Muscle layer of duodenum (tissue), 2 donors: ENCODE measurements around the gene GUCY2D.
"Not testable (repeated sequence)": the region's sequence is repeated elsewhere in the genome, so short reads cannot be mapped to it uniquely, and the experiment has no call there.

Experiments used
- H3K27ac ChIP-seq: one replicate; pipeline ENCODE4 v1.7.0; 2013; ENCODE audit warnings: mild to moderate bottlenecking, low read length
- H3K27me3 ChIP-seq: one replicate; pipeline ENCODE4 v1.7.0; 2013; ENCODE audit warnings: low read depth, mild to moderate bottlenecking, control low read depth, low read length
- H3K36me3 ChIP-seq, 2 donors: one replicate each; pipeline ENCODE4 v1.7.0; 2013; ENCODE audit warnings: low read length in 2 of 2, control low read depth in 1 of 2, mild to moderate bottlenecking in 1 of 2; ENCODE audit not compliant: insufficient read depth in 2 of 2, control insufficient read depth in 1 of 2
- H3K4me1 ChIP-seq, 2 donors: one replicate each; pipeline ENCODE4 v1.7.0; 2013; ENCODE audit warnings: low read length in 2 of 2, mild to moderate bottlenecking in 2 of 2, control low read depth in 1 of 2, moderate library complexity in 1 of 2; ENCODE audit not compliant: insufficient read depth in 2 of 2, control insufficient read depth in 1 of 2
- H3K4me3 ChIP-seq, 2 donors: one replicate each; pipeline ENCODE4 v1.7.0; 2013; ENCODE audit warnings: low read length in 2 of 2, low read depth in 1 of 2, mild to moderate bottlenecking in 1 of 2
- H3K9me3 ChIP-seq, 2 donors: one replicate each; pipeline ENCODE4 v1.7.0; 2013; ENCODE audit warnings: low read length in 2 of 2, control low read depth in 1 of 2, mild to moderate bottlenecking in 1 of 2; ENCODE audit not compliant: control insufficient read depth in 1 of 2
- donor health status: healthy.

The GUCY2D gene

GRCh38 chr17:8051831-8052230 lies 49.4 kb downstream of the GUCY2D start:
- Histone ChIP-seq H3K27me3 (no peaks in the 10 kb centered on the region), H3K9me3 (no peaks in the 10 kb centered on the region), H3K4me3 (no peak overlapping the region), H3K27ac (no peak overlapping the region), H3K36me3 (no peaks in the 10 kb centered on the region), H3K4me1 (peaks cover 0 to 4% of the 10 kb centered on the region in 2 donors)

- H3K9me3 ChIP-seq: no peaks in the 10 kb centered on the region
- H3K4me1 ChIP-seq: peaks cover 3 to 4% of the 10 kb centered on the region in 2 donors
- H3K27me3 ChIP-seq: no peaks in the 10 kb centered on the region
- no peak overlapping the region for H3K27ac ChIP-seq
- no peak overlapping the region for H3K4me3 ChIP-seq
- H3K36me3 ChIP-seq: no peaks in the 10 kb centered on the region
Measured at GRCh38 chr17:8052256-8053252, 50.1 kb downstream of the GUCY2D start.

GRCh38 chr17:8053600-8053999 lies 51.2 kb downstream of the GUCY2D start:
- Histone ChIP-seq H3K4me1 (peaks cover 4 to 7% of the 10 kb centered on the region in 2 donors), H3K27me3 (peaks cover 5% of the 10 kb centered on the region), H3K9me3 (no peaks in the 10 kb centered on the region), H3K36me3 (no peaks in the 10 kb centered on the region), H3K27ac (no peak overlapping the region), H3K4me3 (no peak overlapping the region)

GRCh38 chr17:8055851-8056231 lies 53.4 kb downstream of the GUCY2D start:
- Histone ChIP-seq H3K27ac (no peak overlapping the region), H3K9me3 (no peaks in the 10 kb centered on the region), H3K4me3 (no peak overlapping the region), H3K27me3 (peaks cover 13% of the 10 kb centered on the region), H3K36me3 (no peaks in the 10 kb centered on the region), H3K4me1 (peaks cover 4 to 7% of the 10 kb centered on the region in 2 donors)

GRCh38 chr17:8056232-8056975 lies 54.0 kb downstream of the GUCY2D start:
- no peaks in the 10 kb centered on the region for H3K36me3 ChIP-seq
- peak overlapping the region; percentile 14 for H3K27ac ChIP-seq
- H3K4me3 ChIP-seq: peak overlapping the region in 1 of 2 donors; percentile 40
- peaks cover 4 to 7% of the 10 kb centered on the region in 2 donors for H3K4me1 ChIP-seq
- peaks cover 13% of the 10 kb centered on the region for H3K27me3 ChIP-seq
- no peaks in the 10 kb centered on the region for H3K9me3 ChIP-seq

- Histone ChIP-seq H3K27ac (peak overlapping the region; percentile 14), H3K4me3 (peak overlapping the region in 1 of 2 donors; percentile 40)
Measured at GRCh38 chr17:8056976-8057625, 54.7 kb downstream of the GUCY2D start.

GRCh38 chr17:8057691-8058114 lies 55.3 kb downstream of the GUCY2D start:
- Histone ChIP-seq H3K27me3 (peaks cover 19% of the 10 kb centered on the region), H3K4me3 (peak overlapping the region in 1 of 2 donors; percentile 40), H3K36me3 (no peaks in the 10 kb centered on the region), H3K27ac (no peak overlapping the region), H3K9me3 (no peaks in the 10 kb centered on the region), H3K4me1 (peaks cover 4 to 7% of the 10 kb centered on the region in 2 donors)

More at GRCh38 chr17:8056976-8057625, 54.7 kb downstream of the GUCY2D start:
- Histone ChIP-seq H3K9me3 (no peaks in the 10 kb centered on the region), H3K36me3 (no peaks in the 10 kb centered on the region), H3K4me1 (peaks cover 4 to 7% of the 10 kb centered on the region in 2 donors), H3K27me3 (peaks cover 14% of the 10 kb centered on the region)

- Histone ChIP-seq H3K4me1 (peaks cover 4 to 11% of the 10 kb centered on the region in 2 donors), H3K36me3 (no peaks in the 10 kb centered on the region), H3K27me3 (peaks cover 27% of the 10 kb centered on the region), H3K4me3 (no peak overlapping the region), H3K27ac (no peak overlapping the region), H3K9me3 (no peaks in the 10 kb centered on the region)
Measured at GRCh38 chr17:8059131-8059530, 56.7 kb downstream of the GUCY2D start.

GRCh38 chr17:8060274-8060673 lies 57.9 kb downstream of the GUCY2D start:
- H3K27me3 ChIP-seq: peaks cover 27% of the 10 kb centered on the region
- no peaks in the 10 kb centered on the region for H3K36me3 ChIP-seq
- no peak overlapping the region for H3K4me3 ChIP-seq
- H3K4me1 ChIP-seq: peaks cover 4 to 11% of the 10 kb centered on the region in 2 donors
- no peaks in the 10 kb centered on the region for H3K9me3 ChIP-seq
- no peak overlapping the region for H3K27ac ChIP-seq

GRCh38 chr17:8061851-8062250 lies 59.4 kb downstream of the GUCY2D start:
- H3K4me3 ChIP-seq, H3K9me3 ChIP-seq, H3K36me3 ChIP-seq, H3K27ac ChIP-seq: not testable (repeated sequence)
- H3K4me1 ChIP-seq: peaks cover 0 to 11% of the 10 kb centered on the region in 2 donors
- H3K27me3 ChIP-seq: peaks cover 27% of the 10 kb centered on the region

- Histone ChIP-seq H3K27me3 (peaks cover 27% of the 10 kb centered on the region), H3K27ac (no peak overlapping the region)
Measured at GRCh38 chr17:8062435-8062806, 60.0 kb downstream of the GUCY2D start.

More at GRCh38 chr17:8062435-8062806, 60.0 kb downstream of the GUCY2D start:
- H3K9me3 ChIP-seq: no peaks in the 10 kb centered on the region
- H3K36me3 ChIP-seq: no peaks in the 10 kb centered on the region
- H3K4me1 ChIP-seq: peaks cover 0 to 9% of the 10 kb centered on the region in 2 donors
- no peak overlapping the region for H3K4me3 ChIP-seq
